HepG2 (cell line): Measurements from ENCODE around the gene FAM89B.

ENCODE experiments used
- EZH2 ChIP-seq: conservative IDR thresholded peaks from 2 replicates; pipeline ENCODE4 v1.6.1; 2012; ENCODE audit warnings: mild to moderate bottlenecking, low read depth, low read length, moderate library complexity
- FOXK1 ChIP-seq: sonication (generic); formaldehyde crosslinking; IDR thresholded peaks from 2 replicates; pipeline ENCODE4 v1.4.0; 2020; ENCODE audit warnings: low read depth, missing genetic modification reagents, borderline replicate concordance
- ZBTB7A ChIP-seq: sonication (generic); formaldehyde crosslinking; IDR thresholded peaks from 2 replicates; pipeline ENCODE4 v1.8.0; 2022; ENCODE audit warnings: mild to moderate bottlenecking, missing genetic modification reagents
- TF ChIP-seq, protein P1 (sequence below): sonication (generic); formaldehyde crosslinking; IDR thresholded peaks from 2 replicates; pipeline ENCODE4 v1.4.0; 2020; ENCODE audit warnings: missing genetic modification reagents

DNA sequence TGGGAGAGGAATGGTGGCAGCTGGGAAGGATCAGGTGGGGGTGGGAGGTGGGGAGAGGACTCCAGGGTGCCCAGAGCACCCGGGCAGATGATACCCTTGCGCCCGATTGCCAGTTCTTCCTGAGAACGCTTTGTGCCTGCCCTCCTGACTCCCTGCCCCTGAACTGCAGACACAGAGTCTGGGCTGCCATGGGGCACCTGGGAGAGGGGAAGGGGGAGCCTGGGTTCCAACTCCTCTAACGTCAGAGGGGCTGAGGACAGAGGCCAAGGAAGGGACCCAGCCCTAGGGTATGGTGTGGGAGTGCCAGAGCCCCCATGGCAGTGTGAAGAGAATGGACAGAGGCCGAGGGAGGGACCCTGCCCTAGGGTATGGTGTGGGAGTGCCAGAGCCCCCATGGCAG is 24.2 kb downstream of the FAM89B start:
- TF ChIP-seq FOXK1 (CRISPR knock-in tag) (no peak), EZH2 (no peak), ZBTB7A (CRISPR knock-in tag) (no peak)
- TF ChIP-seq, protein P1, sequence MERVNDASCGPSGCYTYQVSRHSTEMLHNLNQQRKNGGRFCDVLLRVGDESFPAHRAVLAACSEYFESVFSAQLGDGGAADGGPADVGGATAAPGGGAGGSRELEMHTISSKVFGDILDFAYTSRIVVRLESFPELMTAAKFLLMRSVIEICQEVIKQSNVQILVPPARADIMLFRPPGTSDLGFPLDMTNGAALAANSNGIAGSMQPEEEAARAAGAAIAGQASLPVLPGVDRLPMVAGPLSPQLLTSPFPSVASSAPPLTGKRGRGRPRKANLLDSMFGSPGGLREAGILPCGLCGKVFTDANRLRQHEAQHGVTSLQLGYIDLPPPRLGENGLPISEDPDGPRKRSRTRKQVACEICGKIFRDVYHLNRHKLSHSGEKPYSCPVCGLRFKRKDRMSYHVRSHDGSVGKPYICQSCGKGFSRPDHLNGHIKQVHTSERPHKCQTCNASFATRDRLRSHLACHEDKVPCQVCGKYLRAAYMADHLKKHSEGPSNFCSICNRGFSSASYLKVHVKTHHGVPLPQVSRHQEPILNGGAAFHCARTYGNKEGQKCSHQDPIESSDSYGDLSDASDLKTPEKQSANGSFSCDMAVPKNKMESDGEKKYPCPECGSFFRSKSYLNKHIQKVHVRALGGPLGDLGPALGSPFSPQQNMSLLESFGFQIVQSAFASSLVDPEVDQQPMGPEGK: no peak
